Measurements from ENCODE around the gene IFNA7.

- no peak for TF ChIP-seq CTCF (IDR thresholded peaks at IDR 0.05; ENCODE audit: low read depth, low read length)
- TF ChIP-seq EZH2phosphoT487 (IDR thresholded peaks at IDR 0.05; ENCODE audit: low read depth) = no peak
Measured at GRCh38 chr9:21172156-21172555, 29.8 kb downstream of the IFNA7 start.

All from OCI-LY3 (cell line).